ENCODE results near the gene HSPB9.

HSPB9 gene

DNA sequence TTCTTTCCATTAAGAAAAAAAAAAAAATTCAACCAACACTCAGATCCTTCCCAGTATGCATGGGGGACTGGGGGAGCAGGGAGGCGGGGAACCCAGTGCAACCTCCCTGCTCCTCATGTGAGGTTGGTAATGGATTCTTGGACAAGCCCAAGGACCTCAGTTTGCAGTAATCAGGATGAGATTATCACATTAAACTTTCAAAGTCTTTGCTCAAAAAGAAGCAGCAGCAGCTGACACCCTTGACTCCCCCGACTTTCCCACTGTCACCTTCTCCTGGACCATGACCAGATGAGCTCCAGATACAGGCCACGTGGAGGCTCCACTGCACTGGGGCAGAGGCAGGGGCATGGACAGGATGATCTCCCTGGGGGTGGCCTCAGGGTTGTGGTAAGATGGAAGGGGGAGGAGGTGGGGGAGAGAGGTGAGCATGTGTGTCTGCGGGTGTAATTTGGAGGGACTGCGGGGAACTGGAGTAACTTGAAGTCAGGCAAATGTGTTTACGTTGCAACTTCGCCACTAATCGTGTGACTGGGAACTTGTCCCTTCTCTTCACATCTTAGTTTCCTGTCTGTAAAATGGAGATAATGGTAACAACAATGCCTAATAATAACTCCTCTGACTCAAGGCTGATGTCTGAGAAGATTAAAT lies 44.1 kb upstream of the HSPB9 start:
- no peak overlapping the region for H3K9ac ChIP-seq

DNA sequence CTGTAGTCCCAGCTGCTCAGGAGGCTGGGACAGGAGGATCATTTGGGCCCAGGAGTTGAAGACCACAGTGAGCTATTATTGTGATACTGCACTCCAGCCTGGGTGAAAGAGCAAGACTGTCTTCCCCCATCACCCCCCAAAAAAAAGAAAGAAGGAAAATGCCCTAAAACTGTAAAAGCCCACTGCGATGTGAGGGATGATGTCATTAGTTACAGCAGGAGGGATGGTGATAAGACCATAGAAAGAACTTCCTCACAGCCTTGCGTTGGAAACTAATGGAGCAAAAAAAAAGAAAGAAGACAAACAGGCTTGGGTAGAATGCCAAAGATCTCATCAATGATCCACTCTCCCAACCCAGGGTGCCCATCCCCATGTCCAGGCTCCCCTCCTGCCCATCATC lies 43.1 kb upstream of the HSPB9 start:
- Histone ChIP-seq H3K27ac (no peak overlapping the region), H3K4me2 (no peak overlapping the region), H4K20me1 (ENCODE audit: insufficient read depth) (no peaks in the 10 kb centered on the region), H2AFZ (ENCODE audit: low read depth) (no peak overlapping the region), H3K9ac (no peak overlapping the region), H3K27me3 (ENCODE audit: insufficient read depth, low read depth) (no peaks in the 10 kb centered on the region; the same call in 1 of the 2 replicates), H3K4me1 (ENCODE audit: low read depth, poor library complexity, severe bottlenecking) (no peaks in the 10 kb centered on the region), H3K36me3 (ENCODE audit: insufficient read depth) (no peaks in the 10 kb centered on the region), H3K4me3 (IDR thresholded peaks at IDR 0.05; ENCODE audit: insufficient read depth, low read depth, low read length) (no peak overlapping the region), H3K79me2 (ENCODE audit: insufficient read depth, low read depth) (no peaks in the 10 kb centered on the region)
- TF ChIP-seq CTCF (conservative IDR thresholded peaks at IDR 0.05; ENCODE audit: low read depth, low read length) = no peak

More for the DNA sequence above, 44.1 kb upstream of the HSPB9 start:
- Histone ChIP-seq H3K4me1 (ENCODE audit: low read depth, poor library complexity, severe bottlenecking) (no peaks in the 10 kb centered on the region), H3K4me3 (IDR thresholded peaks at IDR 0.05; ENCODE audit: insufficient read depth, low read depth, low read length) (no peak overlapping the region), H3K27ac (no peak overlapping the region), H4K20me1 (ENCODE audit: insufficient read depth) (no peaks in the 10 kb centered on the region), H3K27me3 (ENCODE audit: insufficient read depth, low read depth) (no peaks in the 10 kb centered on the region; the same call in 1 of the 2 replicates), H3K4me2 (no peak overlapping the region), H3K79me2 (ENCODE audit: insufficient read depth, low read depth) (no peaks in the 10 kb centered on the region), H2AFZ (ENCODE audit: low read depth) (no peak overlapping the region), H3K36me3 (ENCODE audit: insufficient read depth) (no peaks in the 10 kb centered on the region)
- no peak for TF ChIP-seq CTCF (conservative IDR thresholded peaks at IDR 0.05; ENCODE audit: low read depth, low read length)

GRCh38 chr17:42081516-42082129 lies 41.0 kb upstream of the HSPB9 start:
- no peak overlapping the region for H2AFZ ChIP-seq (ENCODE audit: low read depth)
- TF ChIP-seq CTCF (conservative IDR thresholded peaks at IDR 0.05; ENCODE audit: low read depth, low read length) = no peak
- H3K4me2 ChIP-seq = no peak overlapping the region
- H3K36me3 ChIP-seq (ENCODE audit: insufficient read depth) = no peaks in the 10 kb centered on the region
- H3K79me2 ChIP-seq (ENCODE audit: insufficient read depth, low read depth) = no peaks in the 10 kb centered on the region
- H3K27ac ChIP-seq = no peak overlapping the region
- H3K4me1 ChIP-seq (ENCODE audit: low read depth, poor library complexity, severe bottlenecking) = no peaks in the 10 kb centered on the region
- H4K20me1 ChIP-seq (ENCODE audit: insufficient read depth) = no peaks in the 10 kb centered on the region
- H3K4me3 ChIP-seq (IDR thresholded peaks at IDR 0.05; ENCODE audit: insufficient read depth, low read depth, low read length) = no peak overlapping the region
- H3K9ac ChIP-seq = no peak overlapping the region
- H3K27me3 ChIP-seq (ENCODE audit: insufficient read depth, low read depth) = no peaks in the 10 kb centered on the region; the same call in 1 of the 2 replicates

- Histone ChIP-seq H3K4me1 (ENCODE audit: low read depth, poor library complexity, severe bottlenecking) (no peaks in the 10 kb centered on the region), H3K36me3 (ENCODE audit: insufficient read depth) (no peaks in the 10 kb centered on the region), H3K4me3 (IDR thresholded peaks at IDR 0.05; ENCODE audit: insufficient read depth, low read depth, low read length) (no peak overlapping the region), H3K9ac (no peak overlapping the region), H3K4me2 (no peak overlapping the region), H2AFZ (ENCODE audit: low read depth) (no peak overlapping the region), H3K27me3 (ENCODE audit: insufficient read depth, low read depth) (no peaks in the 10 kb centered on the region), H3K79me2 (ENCODE audit: insufficient read depth, low read depth) (no peaks in the 10 kb centered on the region), H3K27ac (no peak overlapping the region), H4K20me1 (ENCODE audit: insufficient read depth) (no peaks in the 10 kb centered on the region)
- no peak for TF ChIP-seq CTCF (conservative IDR thresholded peaks at IDR 0.05; ENCODE audit: low read depth, low read length)
These were observed 35.4 kb upstream of the HSPB9 start for GRCh38 chr17:42087042-42087701.

All from KMS-11 (cell line).